HG03521 (cell line): Measurements from ENCODE around the gene PNLIP.

Experiments used
- ATAC-seq: cut with Tn5 transposase; IDR thresholded peaks from one replicate; pipeline ENCODE4 v1.9.1; 2021; ENCODE audit warnings: mild to moderate bottlenecking, moderate library complexity; ENCODE audit not compliant: unreplicated experiment

PNLIP gene

GRCh38 chr10:116545756-116546155, at the start of gene PNLIP:
TSS of gene PNLIP (plus strand) at chr10:116545931. CDS start at chr10:116546093, 162 bp downstream.
- no peak for ATAC-seq

- ATAC-seq, result no peak
These were observed 40.9 kb upstream of the PNLIP start for GRCh38 chr10:116504786-116505185.

DNA sequence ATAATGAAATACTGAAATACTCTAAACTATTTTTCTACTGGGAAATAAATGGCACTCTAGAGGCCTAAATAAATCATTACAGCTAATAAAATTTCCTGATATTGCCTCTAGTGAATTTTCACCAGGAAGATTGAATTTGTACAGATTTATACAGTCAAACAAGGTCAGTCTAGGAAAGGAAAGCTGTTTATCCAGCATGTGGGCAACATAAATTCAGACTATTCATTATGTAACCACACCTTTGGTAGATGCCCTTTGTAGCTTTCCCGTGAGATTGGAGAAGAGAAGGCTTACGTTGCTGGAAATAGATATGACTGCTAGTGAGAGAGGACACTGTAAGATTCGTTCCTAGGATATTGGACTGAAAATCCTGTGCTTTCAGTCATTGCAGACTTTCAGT, 35.2 kb upstream of the PNLIP start:
- no peak for ATAC-seq

DNA sequence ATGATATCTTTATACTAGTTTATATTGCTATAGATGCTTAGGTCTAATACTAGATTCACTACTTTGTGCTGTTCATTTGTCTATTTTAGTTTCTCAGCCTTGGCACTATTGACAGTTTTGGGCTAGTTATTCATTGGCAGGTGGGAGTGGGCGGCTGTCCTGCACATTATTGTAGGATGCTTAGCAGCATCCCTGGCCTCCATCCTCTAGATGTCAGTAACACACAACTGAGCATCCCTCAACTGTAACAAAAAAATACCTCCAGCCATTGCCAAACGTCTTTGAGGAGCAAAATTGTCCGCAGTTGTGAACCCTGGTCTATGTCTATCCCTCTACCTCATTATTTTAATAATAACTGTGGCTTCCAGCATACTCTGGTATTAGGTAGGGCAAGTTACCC, 34.4 kb upstream of the PNLIP start:
- ATAC-seq, result no peak

- no peak for ATAC-seq
These were observed 24.1 kb upstream of the PNLIP start for GRCh38 chr10:116521424-116522290.

GRCh38 chr10:116522803-116523381, 22.8 kb upstream of the PNLIP start:
- no peak for ATAC-seq

GRCh38 chr10:116524736-116525135, 21.0 kb upstream of the PNLIP start:
- no peak for ATAC-seq

GRCh38 chr10:116526219-116526618, 19.5 kb upstream of the PNLIP start:
- ATAC-seq, result no peak

DNA sequence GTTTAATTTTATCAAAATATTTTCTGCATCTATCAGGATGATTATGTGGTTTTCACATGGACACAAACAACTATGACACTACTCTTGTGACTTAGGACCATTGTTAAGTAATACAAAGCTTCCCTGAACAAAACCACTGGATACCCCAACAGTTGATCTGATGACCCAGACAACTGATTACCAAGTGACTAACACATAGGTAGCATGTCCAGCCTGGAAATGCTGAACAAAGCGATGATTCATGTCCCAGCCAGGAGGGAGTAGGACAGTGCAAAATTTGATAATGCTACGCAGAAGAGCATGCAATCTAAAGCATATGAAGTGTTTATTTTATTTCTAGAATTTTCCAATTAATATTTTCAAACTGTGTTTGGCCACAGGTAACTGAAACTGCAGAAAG, 8.9 kb upstream of the PNLIP start:
- ATAC-seq, result no peak

- ATAC-seq, result no peak
These were observed 7.3 kb upstream of the PNLIP start for GRCh38 chr10:116538456-116538855.

- ATAC-seq, result no peak
These were observed 6.7 kb upstream of the PNLIP start for GRCh38 chr10:116538992-116539391.

DNA sequence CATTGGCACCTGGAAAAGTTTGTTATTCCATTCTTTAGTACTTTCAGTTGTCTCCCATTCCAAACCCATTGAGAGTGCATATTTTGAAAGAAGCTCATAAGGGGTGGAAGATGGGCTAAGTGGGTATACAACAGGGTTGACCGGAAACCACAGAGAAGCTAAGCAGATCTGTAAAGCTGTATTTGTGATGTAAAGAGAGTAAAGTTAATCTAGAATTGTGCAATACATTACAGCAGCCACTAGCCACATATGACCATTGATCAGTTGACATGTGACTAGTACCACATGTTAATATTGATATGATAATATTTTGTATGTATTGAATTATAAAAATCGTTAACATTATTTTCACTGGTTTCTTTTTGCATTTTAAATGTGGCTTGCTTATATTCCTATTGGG, 4.9 kb upstream of the PNLIP start:
- no peak for ATAC-seq

GRCh38 chr10:116542007-116542677, 3.6 kb upstream of the PNLIP start:
- ATAC-seq, result no peak

GRCh38 chr10:116545122-116545521, 609 bp upstream of the PNLIP start:
- ATAC-seq, result no peak

DNA sequence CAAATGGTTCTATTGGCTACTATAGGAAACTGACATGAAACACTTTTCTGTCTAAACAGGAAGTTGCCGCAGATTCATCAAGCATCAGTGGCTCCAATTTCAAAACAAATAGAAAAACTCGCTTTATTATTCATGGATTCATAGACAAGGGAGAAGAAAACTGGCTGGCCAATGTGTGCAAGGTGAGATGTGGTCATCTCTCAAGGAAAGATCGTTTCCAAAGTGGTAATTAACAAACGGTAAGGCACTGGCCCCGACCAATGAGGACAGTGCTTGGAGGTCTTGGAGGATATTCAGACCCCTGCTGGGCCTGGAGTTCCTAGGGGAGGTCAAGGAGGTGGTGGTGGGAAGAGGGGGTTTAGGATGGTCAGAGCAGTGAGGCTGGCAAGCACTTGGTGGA, 2.6 kb downstream of the PNLIP start:
- no peak for ATAC-seq

DNA sequence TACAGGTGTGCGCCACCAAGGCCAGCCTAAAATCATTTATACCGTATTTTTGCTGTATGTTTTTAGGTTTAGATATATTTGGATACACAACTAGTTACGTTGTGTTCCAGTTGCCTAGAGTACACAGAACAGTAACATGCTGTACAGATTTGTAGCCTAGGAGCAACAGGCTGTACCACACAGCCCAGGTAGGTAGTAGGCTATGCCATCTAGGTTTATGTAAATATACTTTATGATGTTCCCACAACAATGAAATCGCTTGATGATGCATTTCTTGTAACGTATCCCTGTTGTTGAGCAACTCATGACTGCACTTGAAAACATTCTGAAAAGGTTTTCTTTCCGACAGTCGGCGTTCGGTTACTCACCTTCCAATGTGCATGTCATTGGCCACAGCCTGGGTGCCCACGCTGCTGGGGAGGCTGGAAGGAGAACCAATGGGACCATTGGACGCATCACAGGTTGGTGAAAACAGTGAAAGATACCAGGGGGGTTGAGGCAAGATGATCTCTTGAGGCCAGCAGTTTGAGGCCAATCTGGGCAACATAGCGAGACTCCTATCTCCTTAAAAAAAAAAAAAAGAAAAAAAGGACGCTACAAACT, 7.7 kb downstream of the PNLIP start:
- ATAC-seq, result no peak

- ATAC-seq, result no peak
These were observed 8.9 kb downstream of the PNLIP start for GRCh38 chr10:116554628-116555027.

DNA sequence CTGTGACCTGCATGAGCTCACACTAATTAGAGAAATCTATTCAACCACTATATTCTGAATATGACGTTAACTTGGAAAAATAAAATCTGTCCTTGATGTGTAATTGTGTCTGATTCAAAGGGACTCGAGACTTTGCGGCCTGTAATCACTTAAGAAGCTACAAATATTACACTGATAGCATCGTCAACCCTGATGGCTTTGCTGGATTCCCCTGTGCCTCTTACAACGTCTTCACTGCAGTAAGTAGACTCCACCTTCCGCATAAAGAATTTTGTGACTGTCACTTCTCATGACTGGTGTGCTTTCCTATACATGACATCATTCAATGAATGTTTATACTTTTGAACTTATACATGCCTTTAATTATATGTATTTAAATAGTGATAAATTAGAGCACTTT, 10.1 kb downstream of the PNLIP start:
- ATAC-seq, result no peak

GRCh38 chr10:116557305-116557880, 11.7 kb downstream of the PNLIP start:
- ATAC-seq, result no peak

DNA sequence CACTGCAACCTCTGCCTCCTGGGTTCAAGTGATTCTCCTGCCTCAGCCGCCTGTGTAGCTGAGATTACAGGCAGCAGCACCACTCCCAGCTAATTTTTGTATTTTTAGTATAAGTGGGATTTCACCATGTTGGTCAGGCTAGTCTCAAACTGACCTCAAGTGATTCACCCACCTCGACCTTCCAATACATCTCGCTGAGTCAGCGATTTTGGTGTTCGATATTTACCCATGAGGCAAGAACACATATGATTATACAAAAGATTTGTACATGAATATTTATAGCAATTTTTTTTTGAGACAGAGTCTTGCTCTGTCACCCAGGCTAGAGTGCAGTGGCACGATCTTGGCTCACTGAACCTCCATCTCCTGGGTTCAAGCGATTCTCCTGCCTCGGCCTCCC, 19.8 kb downstream of the PNLIP start:
- no peak for ATAC-seq

- no peak for ATAC-seq
These were observed 21.2 kb downstream of the PNLIP start for GRCh38 chr10:116566932-116567331.
